ENCODE results near the gene SAXO2.
A peak's percentile ranks its signal among the peaks of the same experiment; 100 is the strongest.
"Not testable (repeated sequence)": the region's sequence is repeated elsewhere in the genome, so short reads cannot be mapped to it uniquely, and the experiment has no call there.

Gene SAXO2, protein sequence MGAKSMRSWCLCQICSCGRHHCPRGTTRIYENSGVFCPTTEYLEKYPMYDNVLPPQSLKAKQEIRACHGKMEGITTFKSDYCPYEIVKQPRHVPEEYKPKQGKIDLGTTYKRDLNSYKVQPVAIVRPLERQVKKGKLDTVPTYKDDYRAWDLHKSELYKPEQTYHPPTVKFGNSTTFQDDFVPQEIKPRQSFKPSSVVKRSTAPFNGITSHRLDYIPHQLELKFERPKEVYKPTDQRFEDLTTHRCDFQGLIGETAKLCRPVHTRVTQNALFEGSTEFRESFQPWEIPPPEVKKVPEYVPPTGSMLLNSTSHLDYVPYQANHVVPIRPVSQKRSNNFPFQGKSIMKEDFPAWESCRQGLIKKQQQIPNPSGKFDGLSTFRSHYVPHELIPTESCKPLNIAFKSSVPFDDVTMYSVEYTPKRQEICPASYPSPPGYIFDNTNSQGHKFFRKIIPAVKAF

GRCh38 chr15:82262422-82263026, at the start of gene SAXO2, which contains the start of gene EFL1:
Gene SAXO2 (plus strand): TSS chr15:82262818. CDS start chr15:82262880, 62 bp downstream.
Gene EFL1 (minus strand): TSS chr15:82262734. CDS start chr15:82261778, 956 bp downstream.
- peak; percentile 74 for DNase-seq (ENCODE audit: low read depth)

- DNase-seq (ENCODE audit: low read depth), result not testable (repeated sequence)
These were observed 46.5 kb upstream of the SAXO2 start for GRCh38 chr15:82216092-82216491.

GRCh38 chr15:82221535-82221934, 41.1 kb upstream of the SAXO2 start:
- not testable (repeated sequence) for DNase-seq (ENCODE audit: low read depth)

DNA sequence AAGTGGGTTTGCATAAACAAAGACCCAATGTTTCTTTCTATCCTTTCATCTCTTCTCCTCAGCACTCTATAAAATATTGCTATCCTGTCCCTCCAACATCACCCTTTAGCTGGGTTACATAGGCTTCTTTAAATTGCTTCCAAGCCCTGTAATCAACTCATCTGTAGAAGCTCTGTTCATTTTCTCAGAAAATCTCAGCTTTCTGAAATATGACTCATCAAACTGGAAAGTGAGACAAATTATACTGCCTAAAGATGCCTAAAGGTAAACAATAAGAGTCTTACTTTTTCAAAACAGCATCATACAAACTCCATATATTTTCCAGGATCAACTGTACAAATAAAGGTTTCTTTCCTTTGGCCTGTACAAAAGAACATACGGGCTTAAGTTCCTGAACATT, 33.9 kb upstream of the SAXO2 start:
- DNase-seq (ENCODE audit: low read depth), result no peak

DNA sequence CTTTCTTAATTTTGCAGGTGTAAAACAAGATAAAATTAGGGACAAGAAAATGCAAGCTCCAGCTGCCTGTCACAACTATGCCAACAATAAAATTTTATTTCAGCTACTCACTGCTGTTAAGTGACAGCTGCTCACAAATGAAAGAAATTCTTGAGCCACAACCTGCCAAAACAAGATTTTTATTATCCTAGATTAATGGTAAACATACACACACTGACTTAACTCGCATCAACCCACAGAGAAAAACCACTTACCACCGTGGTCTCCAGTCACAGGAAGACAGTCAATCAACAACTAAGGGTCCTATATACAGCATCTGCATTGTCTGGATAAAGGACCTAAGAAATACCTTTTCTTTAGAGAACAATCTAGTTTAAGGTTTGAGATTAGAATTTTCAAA, 31.4 kb upstream of the SAXO2 start:
- DNase-seq (ENCODE audit: low read depth), result no peak

DNA sequence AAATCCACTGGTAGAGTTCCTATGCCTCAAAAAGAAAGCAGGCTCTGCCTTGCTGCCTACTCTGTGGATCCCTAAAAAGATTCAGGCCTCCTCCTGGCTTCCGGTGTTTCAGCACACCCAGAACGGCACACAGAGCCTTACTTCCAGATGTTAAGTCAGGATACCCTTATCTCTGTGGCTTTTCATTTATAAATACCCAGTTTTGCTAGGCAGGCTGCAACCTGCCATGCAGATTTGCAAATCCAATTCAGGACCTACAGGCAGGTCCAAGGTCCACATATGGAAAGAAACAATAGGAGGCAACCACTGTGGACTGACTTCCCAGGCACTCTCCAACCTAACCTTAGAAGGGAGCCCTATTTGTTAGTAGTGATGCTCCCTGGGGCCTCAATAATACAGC, 30.8 kb upstream of the SAXO2 start:
- DNase-seq (ENCODE audit: low read depth), result no peak

- not testable (repeated sequence) for DNase-seq (ENCODE audit: low read depth)
These were observed 24.6 kb upstream of the SAXO2 start for GRCh38 chr15:82237944-82238534.

DNA sequence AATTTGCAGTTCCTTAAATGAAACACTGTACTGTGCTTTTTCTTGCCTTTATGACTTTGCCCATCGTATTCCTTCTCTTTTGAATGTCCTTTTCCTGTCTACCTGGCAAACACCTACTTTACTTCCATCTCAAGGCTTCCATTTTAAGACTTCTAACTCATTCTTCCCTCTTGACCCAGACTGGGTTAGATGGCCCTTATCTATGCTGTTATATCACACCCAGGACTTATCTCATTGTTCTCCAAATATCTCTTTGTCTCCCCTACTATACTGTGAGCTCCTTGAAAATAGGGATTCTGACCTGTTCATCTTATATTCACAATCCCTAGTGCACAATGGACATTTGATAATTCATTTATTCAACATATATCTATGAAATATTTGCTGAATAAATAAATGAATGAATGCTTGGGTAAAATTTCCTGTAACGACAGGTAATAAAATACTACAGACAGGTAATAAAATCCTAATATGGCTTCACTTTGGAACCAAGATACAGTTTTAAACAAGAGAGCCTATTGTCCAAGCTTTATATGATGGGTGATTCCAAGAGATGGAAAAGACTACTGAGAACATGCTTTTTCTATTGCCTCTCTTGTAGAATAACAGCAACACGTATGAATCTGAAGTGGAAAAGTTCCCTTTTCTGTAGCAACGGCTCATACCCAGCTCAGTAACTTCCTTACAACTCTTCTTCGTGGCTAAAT, 22.8 kb upstream of the SAXO2 start:
- no peak for DNase-seq (ENCODE audit: low read depth)

DNA sequence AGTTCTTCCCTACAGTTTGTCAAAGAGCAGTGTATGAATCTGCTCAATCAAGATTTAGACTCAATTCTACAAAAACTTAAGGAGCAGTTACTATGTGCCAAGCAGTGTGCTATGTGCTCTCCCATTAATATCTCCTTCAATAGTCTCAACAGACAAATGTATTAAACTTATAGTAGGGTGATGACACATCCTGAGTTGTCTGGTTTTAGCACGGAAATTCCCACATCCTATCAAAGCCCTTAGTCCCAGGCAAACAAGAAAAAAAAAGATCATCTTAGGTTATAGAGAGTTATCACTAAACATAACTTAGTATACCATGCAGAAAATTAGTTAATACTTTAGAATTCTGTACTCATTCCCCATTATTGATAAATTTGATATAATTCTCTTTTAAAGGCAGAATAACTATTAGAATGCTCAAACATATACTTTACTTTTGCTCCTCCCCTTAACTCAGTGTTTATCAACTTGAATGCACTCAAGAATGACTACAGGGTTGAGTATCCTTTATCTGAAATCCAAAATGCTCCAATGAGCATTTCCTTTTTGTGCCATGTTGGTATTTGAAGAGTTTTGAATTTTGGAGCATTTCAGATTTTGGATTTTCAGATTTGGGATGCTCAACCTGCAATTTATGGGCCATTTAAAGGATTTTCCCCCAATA, 20.6 kb upstream of the SAXO2 start:
- not testable (repeated sequence) for DNase-seq (ENCODE audit: low read depth)

DNA sequence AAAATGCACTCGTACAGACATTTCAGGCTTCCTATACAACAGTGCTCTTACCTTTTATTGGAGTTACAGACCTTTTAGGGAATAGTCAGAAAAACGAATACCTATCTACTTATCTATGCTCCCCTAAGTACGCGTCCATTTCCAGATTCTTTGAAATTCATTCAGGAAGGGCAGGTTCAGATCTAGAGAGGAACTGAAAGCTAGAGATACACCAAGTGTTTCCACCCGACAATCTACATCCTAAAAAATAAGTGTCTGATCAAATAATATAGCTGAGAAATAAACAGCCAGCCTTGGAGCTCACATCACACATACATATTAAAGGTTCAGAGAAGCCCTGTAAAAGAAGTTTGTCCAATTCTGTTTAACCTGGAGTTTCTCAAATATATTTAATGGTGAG, 19.0 kb upstream of the SAXO2 start:
- not testable (repeated sequence) for DNase-seq (ENCODE audit: low read depth)

DNA sequence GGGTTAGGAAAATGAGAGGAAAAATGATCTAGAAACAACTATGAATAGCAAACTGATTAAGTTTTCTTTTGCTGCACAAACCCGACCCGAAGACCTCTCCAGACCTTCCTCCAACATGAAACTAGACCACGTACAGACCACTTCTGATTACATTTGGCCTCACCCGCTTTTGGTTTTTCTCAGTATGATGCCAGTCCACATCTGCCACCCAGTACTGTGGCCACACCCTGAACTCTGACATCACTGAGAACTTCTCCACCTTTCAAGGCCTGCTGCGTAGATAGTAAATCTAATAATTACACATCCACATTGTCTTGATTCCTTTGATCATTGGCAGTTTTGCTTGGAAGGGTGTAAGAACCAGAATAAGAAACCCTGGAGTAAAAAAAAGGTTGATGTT, 16.7 kb upstream of the SAXO2 start:
- not testable (repeated sequence) for DNase-seq (ENCODE audit: low read depth)

DNA sequence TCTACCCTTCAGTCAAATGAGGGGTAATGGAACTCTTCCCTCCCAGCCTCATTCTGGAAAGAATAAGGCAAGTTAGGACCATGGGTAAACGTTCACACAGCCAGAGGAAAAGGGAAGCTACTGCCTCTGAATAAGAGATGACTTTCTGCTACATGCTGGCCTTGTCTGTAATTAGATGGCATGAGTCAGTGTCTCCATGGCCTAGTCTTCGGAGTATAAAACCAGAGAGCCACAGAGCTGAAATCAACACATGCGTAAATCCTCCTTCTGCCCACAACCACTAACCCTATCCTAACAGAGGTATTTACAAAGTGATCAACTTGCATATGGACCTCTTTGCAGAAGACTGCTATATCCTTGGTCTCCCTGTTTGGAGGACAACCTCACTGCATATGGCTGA, 14.4 kb upstream of the SAXO2 start:
- not testable (repeated sequence) for DNase-seq (ENCODE audit: low read depth)

GRCh38 chr15:82261566-82262421, 824 bp upstream of the SAXO2 start:
- peak; percentile 1 for DNase-seq (ENCODE audit: low read depth)

DNA sequence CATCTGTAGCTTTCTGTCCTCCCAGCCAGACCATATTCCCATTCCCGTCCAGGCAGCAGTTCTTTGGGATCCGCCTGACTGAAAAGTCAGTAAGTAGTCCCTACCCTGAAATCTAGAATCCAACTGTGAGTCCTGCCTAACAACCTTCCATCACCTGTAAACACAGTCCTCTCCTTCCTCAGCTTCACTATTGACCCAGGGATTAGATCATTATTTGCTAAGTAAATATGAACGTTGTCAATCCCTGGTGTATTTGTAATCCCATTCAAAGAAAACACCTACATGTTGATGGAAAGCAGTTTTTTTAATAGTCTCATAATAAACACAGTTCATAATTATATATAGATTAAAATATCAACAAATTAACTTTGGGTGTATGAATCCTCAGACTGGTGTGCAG, 732 bp downstream of the SAXO2 start:
- DNase-seq (ENCODE audit: low read depth), result no peak

DNA sequence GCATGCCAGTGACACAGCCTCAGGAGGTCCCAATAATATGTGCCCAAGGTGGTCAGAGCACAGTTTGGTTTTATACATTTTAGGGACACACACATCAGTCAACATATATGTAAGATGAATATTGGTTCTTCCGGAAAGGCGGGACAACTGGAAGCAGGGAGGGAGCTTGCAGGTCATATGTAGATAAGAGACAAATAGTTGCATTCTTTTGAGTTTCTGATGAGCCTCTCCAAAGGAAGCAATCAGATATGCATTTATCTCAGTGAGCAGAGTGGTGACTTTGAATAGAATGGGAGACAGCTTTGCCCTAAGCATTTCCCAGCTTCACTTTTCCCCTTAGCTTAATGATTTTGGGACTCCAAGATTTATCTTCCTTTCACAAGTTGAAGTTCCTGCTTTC, 4.5 kb downstream of the SAXO2 start:
- not testable (repeated sequence) for DNase-seq (ENCODE audit: low read depth)

DNA sequence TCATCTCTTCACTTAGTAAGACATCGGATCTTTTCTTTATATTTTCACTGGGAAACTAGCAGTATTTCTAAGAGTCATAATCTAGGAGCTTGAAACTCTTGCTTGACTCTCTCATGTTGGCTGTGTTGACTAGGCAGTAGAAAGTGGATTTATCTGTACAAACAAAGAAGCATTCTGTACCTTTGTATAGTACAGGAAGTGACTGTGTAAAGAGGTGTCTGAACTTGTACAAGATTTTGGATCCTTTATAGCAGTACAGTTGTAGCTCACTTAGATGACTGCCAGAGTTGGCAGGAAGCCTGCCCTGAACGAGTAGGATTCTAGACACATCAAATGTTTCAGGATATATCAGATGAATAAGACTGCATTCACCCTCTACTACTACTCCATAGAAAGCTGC, 5.8 kb downstream of the SAXO2 start:
- DNase-seq (ENCODE audit: low read depth), result not testable (repeated sequence)

DNA sequence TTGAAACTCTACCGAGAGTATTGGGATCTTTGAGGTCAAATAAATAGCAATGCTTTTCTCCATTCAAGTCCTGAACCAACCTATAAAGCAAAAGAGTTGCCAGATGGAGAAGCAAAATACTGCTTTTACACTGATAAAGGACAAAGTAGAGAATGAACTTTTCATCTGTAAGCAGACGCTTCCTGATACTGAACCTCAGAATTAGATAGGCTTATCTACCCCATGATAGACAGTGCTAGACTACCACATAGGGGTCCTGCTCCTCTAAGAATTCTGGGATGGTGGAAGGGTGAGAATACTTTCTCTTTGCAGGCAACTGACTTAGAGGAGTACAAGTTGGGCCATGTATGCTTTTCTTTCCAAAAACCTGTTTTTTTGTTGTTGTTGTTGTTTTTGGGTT, 9.5 kb downstream of the SAXO2 start:
- DNase-seq (ENCODE audit: low read depth), result no peak

GRCh38 chr15:82275410-82275809, 12.8 kb downstream of the SAXO2 start:
- no peak for DNase-seq (ENCODE audit: low read depth)

DNA sequence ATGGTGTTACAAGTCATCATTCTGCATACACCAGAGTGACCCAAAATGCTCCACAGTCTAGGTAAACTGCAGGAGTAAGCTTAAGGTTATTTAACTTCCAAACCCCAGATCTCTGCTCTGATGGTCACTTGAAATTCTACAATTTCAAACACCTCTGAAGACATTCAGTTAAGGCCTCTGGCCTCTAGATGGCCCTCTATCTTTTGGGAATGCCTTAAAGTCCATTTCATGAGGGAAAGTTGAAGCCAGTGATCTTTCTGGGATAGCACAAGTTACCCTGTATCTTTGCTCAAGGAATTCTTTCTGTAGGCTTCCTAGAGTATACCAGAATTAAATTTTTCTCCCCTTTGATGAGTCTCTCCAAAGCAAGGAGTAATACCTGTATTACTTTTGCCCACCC, 18.7 kb downstream of the SAXO2 start:
- not testable (repeated sequence) for DNase-seq (ENCODE audit: low read depth)

- DNase-seq (ENCODE audit: low read depth), result not testable (repeated sequence)
These were observed 19.8 kb downstream of the SAXO2 start for GRCh38 chr15:82282386-82282785.

- not testable (repeated sequence) for DNase-seq (ENCODE audit: low read depth)
These were observed 21.8 kb downstream of the SAXO2 start for GRCh38 chr15:82284381-82284780.
